ENCODE data around the gene SHISA7.

SHISA7 gene

GRCh38 chr19:55490478-55491432 lies 47.7 kb upstream of the SHISA7 start:
- no peak overlapping the region for H2AFZ ChIP-seq (ENCODE audit: low read length)
- no peaks in the 10 kb centered on the region for H3K9me2 ChIP-seq (replicated peaks; ENCODE audit: low read depth, low read length)
- H3F3A ChIP-seq (ENCODE audit: low read depth): no peaks in the 10 kb centered on the region
- H3K9ac ChIP-seq (ENCODE audit: low read depth, low read length, poor library complexity, severe bottlenecking): no peak overlapping the region
- peaks cover 10% of the 10 kb centered on the region for H3K4me1 ChIP-seq (ENCODE audit: insufficient read depth, low read length, poor library complexity, severe bottlenecking)
- TF ChIP-seq CTCF (conservative IDR thresholded peaks at IDR 0.05; ENCODE audit: low read length): no peak
- no peak for TF ChIP-seq EZH2phosphoT487 (IDR thresholded peaks at IDR 0.05; ENCODE audit: borderline replicate concordance)
- H3K4me2 ChIP-seq (ENCODE audit: low read depth, low read length, poor library complexity, severe bottlenecking): no peak overlapping the region
- no peaks in the 10 kb centered on the region for H3K27me3 ChIP-seq (ENCODE audit: insufficient read depth, low read length, poor library complexity, severe bottlenecking)
- no peak overlapping the region for H3K4me3 ChIP-seq (ENCODE audit: low read length, poor library complexity, severe bottlenecking)
- H4K20me1 ChIP-seq (ENCODE audit: insufficient read depth, low read length, poor library complexity, severe bottlenecking): no peaks in the 10 kb centered on the region
- H3K9me3 ChIP-seq (ENCODE audit: insufficient read depth, low read depth, low read length): no peaks in the 10 kb centered on the region
- H3K36me3 ChIP-seq (ENCODE audit: insufficient read depth, low read length): no peaks in the 10 kb centered on the region
- no peaks in the 10 kb centered on the region for H3K79me2 ChIP-seq (ENCODE audit: insufficient read depth, low read length)

DNA sequence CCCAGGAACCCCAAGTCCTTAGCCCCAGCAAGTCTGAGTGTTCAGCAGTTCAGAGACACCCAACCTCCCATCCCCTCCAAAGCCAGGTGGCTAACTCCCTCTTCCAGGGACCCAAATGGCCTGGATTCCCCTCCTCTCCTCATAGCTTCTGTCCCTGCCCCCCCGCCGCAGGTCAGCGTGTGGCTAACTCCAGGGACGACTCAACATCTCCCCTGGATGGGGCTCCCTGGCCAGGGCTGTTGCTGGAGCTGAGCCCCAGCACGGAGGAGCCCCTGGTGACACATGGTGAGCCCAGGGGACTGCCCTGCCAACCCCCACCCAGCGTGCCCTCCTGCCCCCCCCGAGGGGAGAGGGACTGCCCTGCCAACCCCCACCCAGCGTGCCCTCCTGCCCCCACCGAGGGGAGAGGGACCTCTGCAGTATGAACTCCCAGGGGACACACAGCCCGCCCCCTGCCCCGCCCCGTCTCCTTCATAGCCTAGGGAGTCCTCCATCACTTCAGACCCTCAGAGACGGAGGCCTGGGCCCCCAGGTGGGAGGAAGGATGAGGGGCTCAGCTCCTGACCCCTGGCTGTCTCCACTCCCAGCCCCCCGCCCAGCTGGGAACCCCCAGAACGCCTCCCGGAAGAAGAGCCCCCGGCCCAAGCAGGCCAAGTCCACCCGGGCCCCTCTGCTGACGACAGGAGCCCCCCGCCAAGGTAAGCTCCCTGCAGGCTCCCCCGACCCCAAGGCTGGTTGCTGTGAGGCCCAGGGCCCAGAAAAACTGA lies 46.8 kb upstream of the SHISA7 start:
- no peaks in the 10 kb centered on the region for H3K27me3 ChIP-seq (ENCODE audit: insufficient read depth, low read length, poor library complexity, severe bottlenecking)
- no peaks in the 10 kb centered on the region for H3K79me2 ChIP-seq (ENCODE audit: insufficient read depth, low read length)
- no peaks in the 10 kb centered on the region for H3K9me3 ChIP-seq (ENCODE audit: insufficient read depth, low read depth, low read length)
- H2AFZ ChIP-seq (ENCODE audit: low read length): no peak overlapping the region
- H3K9ac ChIP-seq (ENCODE audit: low read depth, low read length, poor library complexity, severe bottlenecking): no peak overlapping the region
- H3K36me3 ChIP-seq (ENCODE audit: insufficient read depth, low read length): no peaks in the 10 kb centered on the region
- H3K9me2 ChIP-seq (replicated peaks; ENCODE audit: low read depth, low read length): no peaks in the 10 kb centered on the region
- no peak overlapping the region for H3K4me3 ChIP-seq (ENCODE audit: low read length, poor library complexity, severe bottlenecking)
- no peak for TF ChIP-seq EZH2phosphoT487 (IDR thresholded peaks at IDR 0.05; ENCODE audit: borderline replicate concordance)
- TF ChIP-seq CTCF (conservative IDR thresholded peaks at IDR 0.05; ENCODE audit: low read length): no peak
- H4K20me1 ChIP-seq (ENCODE audit: insufficient read depth, low read length, poor library complexity, severe bottlenecking): no peaks in the 10 kb centered on the region
- H3K4me1 ChIP-seq (ENCODE audit: insufficient read depth, low read length, poor library complexity, severe bottlenecking): peaks cover 13% of the 10 kb centered on the region
- H3K4me2 ChIP-seq (ENCODE audit: low read depth, low read length, poor library complexity, severe bottlenecking): no peak overlapping the region
- no peaks in the 10 kb centered on the region for H3F3A ChIP-seq (ENCODE audit: low read depth)

GRCh38 chr19:55488986-55489710 lies 46.0 kb upstream of the SHISA7 start:
- Histone ChIP-seq H2AFZ (ENCODE audit: low read length) (no peak overlapping the region), H3K9me3 (ENCODE audit: insufficient read depth, low read depth, low read length) (no peaks in the 10 kb centered on the region), H3K4me2 (ENCODE audit: low read depth, low read length, poor library complexity, severe bottlenecking) (no peak overlapping the region), H3K9ac (ENCODE audit: low read depth, low read length, poor library complexity, severe bottlenecking) (no peak overlapping the region), H3K4me1 (ENCODE audit: insufficient read depth, low read length, poor library complexity, severe bottlenecking) (peaks cover 18% of the 10 kb centered on the region), H3K27me3 (ENCODE audit: insufficient read depth, low read length, poor library complexity, severe bottlenecking) (no peaks in the 10 kb centered on the region), H3K79me2 (ENCODE audit: insufficient read depth, low read length) (no peaks in the 10 kb centered on the region), H3K9me2 (replicated peaks; ENCODE audit: low read depth, low read length) (no peaks in the 10 kb centered on the region), H3K36me3 (ENCODE audit: insufficient read depth, low read length) (no peaks in the 10 kb centered on the region), H3K4me3 (ENCODE audit: low read length, poor library complexity, severe bottlenecking) (no peak overlapping the region), H4K20me1 (ENCODE audit: insufficient read depth, low read length, poor library complexity, severe bottlenecking) (peaks cover 2% of the 10 kb centered on the region), H3F3A (ENCODE audit: low read depth) (no peaks in the 10 kb centered on the region)
- TF ChIP-seq CTCF (conservative IDR thresholded peaks at IDR 0.05; ENCODE audit: low read length) (no peak), EZH2phosphoT487 (IDR thresholded peaks at IDR 0.05; ENCODE audit: borderline replicate concordance) (no peak)
